Upper lobe of right lung (tissue), 1 donor: ENCODE data around the gene FAM76A. TPM values are rescaled to one million over a fixed set of nuclear protein-coding genes. Genes with fewer than 3 reads are reported as not detected.
"Not testable (repeated sequence)": the region's sequence is repeated elsewhere in the genome, so short reads cannot be mapped to it uniquely, and the experiment has no call there.

ENCODE experiments used
- ATAC-seq: fragments of 200-7000 bp; cut with Tn5 transposase; one replicate; pipeline ENCODE4 v1.9.1; 2020; ENCODE audit warnings: mild to moderate bottlenecking, moderate library complexity
- DNase-seq: peaks from one replicate; pipeline ENCODE4 v3.0.0-alpha.2; 2020
- H3K27ac ChIP-seq: fragments of 200-600 bp; one replicate; pipeline ENCODE4 v1.8.0; 2022
- H3K27me3 ChIP-seq: fragments of 200-600 bp; one replicate; pipeline ENCODE4 v1.8.0; 2022; ENCODE audit warnings: mild to moderate bottlenecking
- H3K36me3 ChIP-seq: fragments of 200-600 bp; one replicate; pipeline ENCODE4 v1.8.0; 2022
- H3K4me1 ChIP-seq: fragments of 200-600 bp; one replicate; pipeline ENCODE4 v1.8.0; 2022
- H3K4me3 ChIP-seq: fragments of 200-600 bp; one replicate; pipeline ENCODE4 v1.8.0; 2022; ENCODE audit warnings: mild to moderate bottlenecking
- H3K9me3 ChIP-seq: fragments of 200-600 bp; one replicate; pipeline ENCODE4 v1.8.0; 2022
- CTCF ChIP-seq: fragments of 200-600 bp; IDR thresholded peaks from one replicate; pipeline ENCODE4 v1.8.0; 2022; ENCODE audit warnings: antibody characterized with exemption
- intact Hi-C: fragments of 100-400 bp; cut with DNase I; formaldehyde crosslinking; loops from one replicate; pipeline ENCODE4 v1.11.0; 2022
- total RNA-seq: library from RNA; stranded (reverse); fragmentation: NEBNext Ultra II Directional; extraction: Animal tissue kit (Norgen Biotek cat#: 25700); gene quantifications from one replicate; pipeline ENCODE4 v1.2.1, GENCODE V29; 2021
- donor health status: DM: no; HTN: yes; CAD: no; lungs with severe emphysema.

Gene FAM76A
- total RNA-seq, 1 donor from 2014 or later = 23.3 TPM

- no peak for DNase-seq
- Histone ChIP-seq H3K27me3 (no peaks in the 10 kb centered on the region), H3K27ac (no peak overlapping the region), H3K36me3 (no peaks in the 10 kb centered on the region), H3K9me3 (no peaks in the 10 kb centered on the region), H3K4me3 (no peak overlapping the region), H3K4me1 (no peaks in the 10 kb centered on the region)
- TF ChIP-seq CTCF = no peak
- ATAC-seq = no peak
- intact Hi-C loops = no loop called here
These were observed 41.6 kb upstream of the FAM76A start for GRCh38 chr1:27684176-27684575.

GRCh38 chr1:27686223-27686990, 39.4 kb upstream of the FAM76A start:
- ATAC-seq (peak; percentile 70), DNase-seq (peak; percentile 65)
- intact Hi-C loops = no loop called here

GRCh38 chr1:27687906-27688305, 37.9 kb upstream of the FAM76A start:
- no peak overlapping the region for H3K27ac ChIP-seq
- H3K9me3 ChIP-seq = no peaks in the 10 kb centered on the region
- H3K4me1 ChIP-seq = no peaks in the 10 kb centered on the region
- no peaks in the 10 kb centered on the region for H3K27me3 ChIP-seq
- intact Hi-C loops = no loop called here
- H3K36me3 ChIP-seq = no peaks in the 10 kb centered on the region
- DNase-seq (no peak), ATAC-seq (no peak)
- no peak for TF ChIP-seq CTCF
- H3K4me3 ChIP-seq = no peak overlapping the region

More at GRCh38 chr1:27686223-27686990, 39.4 kb upstream of the FAM76A start:
- Histone ChIP-seq H3K36me3 (no peaks in the 10 kb centered on the region), H3K9me3 (no peaks in the 10 kb centered on the region), H3K4me3 (no peak overlapping the region), H3K4me1 (no peaks in the 10 kb centered on the region), H3K27me3 (no peaks in the 10 kb centered on the region), H3K27ac (no peak overlapping the region)
- no peak for TF ChIP-seq CTCF

GRCh38 chr1:27689423-27690173, 36.2 kb upstream of the FAM76A start:
- intact Hi-C loops = no loop called here
- no peak for TF ChIP-seq CTCF

GRCh38 chr1:27690183-27690582, 35.6 kb upstream of the FAM76A start:
- DNase-seq = no peak
- Histone ChIP-seq H3K27ac (no peak overlapping the region), H3K4me1 (no peaks in the 10 kb centered on the region), H3K9me3 (no peaks in the 10 kb centered on the region), H3K36me3 (no peaks in the 10 kb centered on the region), H3K4me3 (no peak overlapping the region), H3K27me3 (no peaks in the 10 kb centered on the region)
- no peak for TF ChIP-seq CTCF
- intact Hi-C loops = no loop called here
- no peak for ATAC-seq

More at GRCh38 chr1:27689423-27690173, 36.2 kb upstream of the FAM76A start:
- no peaks in the 10 kb centered on the region for H3K27me3 ChIP-seq
- no peaks in the 10 kb centered on the region for H3K9me3 ChIP-seq
- no peak for DNase-seq
- H3K4me3 ChIP-seq = no peak overlapping the region
- H3K27ac ChIP-seq = no peak overlapping the region
- H3K4me1 ChIP-seq = no peaks in the 10 kb centered on the region
- H3K36me3 ChIP-seq = no peaks in the 10 kb centered on the region
- no peak for ATAC-seq

GRCh38 chr1:27696835-27697234, 28.9 kb upstream of the FAM76A start:
- DNase-seq, H3K27me3 ChIP-seq, ATAC-seq, H3K4me1 ChIP-seq, H3K27ac ChIP-seq, H3K4me3 ChIP-seq, H3K36me3 ChIP-seq, H3K9me3 ChIP-seq, intact Hi-C loops: not testable (repeated sequence)
